ENCODE results near the gene PML.

Gene PML

GRCh38 chr15:74019734-74020133, 25.2 kb downstream of the PML start:
- H3K4me3 ChIP-seq (ENCODE audit: low read depth, low read length) = no peak overlapping the region
- TF ChIP-seq FEZF1 (tag by site-specific recombination; IDR thresholded peaks at IDR 0.05) = no peak
- TF ChIP-seq ZNF114 (tag by site-specific recombination; IDR thresholded peaks at IDR 0.05) = no peak
- TF ChIP-seq ZNF133 (tag by site-specific recombination; IDR thresholded peaks at IDR 0.05) = no peak
- TF ChIP-seq ZBTB7A (tag by site-specific recombination; IDR thresholded peaks at IDR 0.05; ENCODE audit: low read depth) = no peak
- TF ChIP-seq HOXC10 (CRISPR knock-in tag; IDR thresholded peaks at IDR 0.05) = no peak
- peaks cover 3 to 30% of the 10 kb centered on the region in 2 experiments for H3K36me3 ChIP-seq (ENCODE audit: control insufficient read depth in 2 of 2, insufficient read depth in 1 of 2, low read length in 2 of 2)
- H3K9me3 ChIP-seq (ENCODE audit: control insufficient read depth, insufficient read depth, low read depth, low read length) = no peaks in the 10 kb centered on the region
- no peak overlapping the region for H3K27ac ChIP-seq (ENCODE audit: extremely low read depth, low read depth, low read length)
- no peaks in the 10 kb centered on the region for H3K4me1 ChIP-seq (ENCODE audit: control insufficient read depth, insufficient read depth, low read length)
- ChIA-PET CTCF (interaction anchor here (0.6 to 2.1 kb wide), 6 partner anchors 15 to 330 kb away, joined by 3 to 5 read pairs (median 4); partner anchors contain the start of gene STOML1), POLR2A (no interaction called here)

- no peaks in the 10 kb centered on the region for H3K9me3 ChIP-seq (ENCODE audit: control insufficient read depth, insufficient read depth, low read depth, low read length)
- TF ChIP-seq ZBTB10 (tag by site-specific recombination; IDR thresholded peaks at IDR 0.05) (no peak), ZBTB8A (tag by site-specific recombination; IDR thresholded peaks at IDR 0.05) (no peak), ZSCAN23 (tag by site-specific recombination; IDR thresholded peaks at IDR 0.05) (no peak), ZNF169 (tag by site-specific recombination; IDR thresholded peaks at IDR 0.05) (no peak), ZNF530 (tag by site-specific recombination; IDR thresholded peaks at IDR 0.05; ENCODE audit: low read depth) (no peak), ZNF16 (tag by site-specific recombination; IDR thresholded peaks at IDR 0.05; ENCODE audit: low read depth) (no peak), REST (tag by site-specific recombination; IDR thresholded peaks at IDR 0.05) (no peak), ZSCAN4 (tag by site-specific recombination; IDR thresholded peaks at IDR 0.05) (no peak), ZNF658 (tag by site-specific recombination; IDR thresholded peaks at IDR 0.05) (no peak), ZNF341 (tag by site-specific recombination; IDR thresholded peaks at IDR 0.05; ENCODE audit: low read depth) (no peak)
- H3K36me3 ChIP-seq (ENCODE audit: control insufficient read depth in 2 of 2, insufficient read depth in 1 of 2, low read length in 2 of 2) = peaks cover 10 to 42% of the 10 kb centered on the region in 2 experiments
- H3K27ac ChIP-seq (ENCODE audit: extremely low read depth, low read depth, low read length) = no peak overlapping the region
- H3K4me1 ChIP-seq (ENCODE audit: control insufficient read depth, insufficient read depth, low read length) = no peaks in the 10 kb centered on the region
- H3K4me3 ChIP-seq (ENCODE audit: low read depth, low read length) = no peak overlapping the region
- ChIA-PET CTCF (interaction anchor here (0.7 kb wide), 1 partner anchor 13 kb away, joined by 3 read pairs; no protein-coding TSS in a partner anchor), POLR2A (no interaction called here)
Measured at GRCh38 chr15:74022706-74023470, 28.4 kb downstream of the PML start.
